GM19025 (cell line): ENCODE measurements around the gene ASCL4.
A peak's percentile ranks its signal among the peaks of the same experiment; 100 is the strongest.

Source experiments
- ATAC-seq: cut with Tn5 transposase; IDR thresholded peaks from one replicate; pipeline ENCODE4 v1.9.1; 2021; ENCODE audit warnings: mild to moderate bottlenecking, low read depth, moderate library complexity; ENCODE audit not compliant: unreplicated experiment

The ASCL4 gene

DNA sequence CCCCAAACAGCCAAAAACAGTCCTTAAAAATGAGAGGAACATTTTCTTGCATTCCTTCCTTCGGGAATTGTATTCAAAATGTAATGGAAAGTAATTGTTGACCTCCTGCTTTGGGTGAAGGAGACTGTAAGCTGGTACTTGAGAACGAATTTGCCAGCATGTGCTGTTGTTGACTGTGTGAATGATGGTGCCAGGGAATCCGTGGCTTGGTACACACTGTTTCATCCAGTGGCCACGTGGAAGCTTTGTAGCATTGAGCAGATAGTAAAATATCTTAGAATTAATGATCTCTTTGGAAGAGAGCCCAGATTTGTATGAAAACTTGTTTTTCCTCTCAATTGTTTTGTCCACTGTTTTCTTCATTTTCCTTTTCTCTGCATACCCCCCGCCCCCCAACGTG, 1.7 kb downstream of the ASCL4 start:
- no peak for ATAC-seq

- no peak for ATAC-seq
Observed at GRCh38 chr12:107778383-107779025, 4.0 kb downstream of the ASCL4 start.

DNA sequence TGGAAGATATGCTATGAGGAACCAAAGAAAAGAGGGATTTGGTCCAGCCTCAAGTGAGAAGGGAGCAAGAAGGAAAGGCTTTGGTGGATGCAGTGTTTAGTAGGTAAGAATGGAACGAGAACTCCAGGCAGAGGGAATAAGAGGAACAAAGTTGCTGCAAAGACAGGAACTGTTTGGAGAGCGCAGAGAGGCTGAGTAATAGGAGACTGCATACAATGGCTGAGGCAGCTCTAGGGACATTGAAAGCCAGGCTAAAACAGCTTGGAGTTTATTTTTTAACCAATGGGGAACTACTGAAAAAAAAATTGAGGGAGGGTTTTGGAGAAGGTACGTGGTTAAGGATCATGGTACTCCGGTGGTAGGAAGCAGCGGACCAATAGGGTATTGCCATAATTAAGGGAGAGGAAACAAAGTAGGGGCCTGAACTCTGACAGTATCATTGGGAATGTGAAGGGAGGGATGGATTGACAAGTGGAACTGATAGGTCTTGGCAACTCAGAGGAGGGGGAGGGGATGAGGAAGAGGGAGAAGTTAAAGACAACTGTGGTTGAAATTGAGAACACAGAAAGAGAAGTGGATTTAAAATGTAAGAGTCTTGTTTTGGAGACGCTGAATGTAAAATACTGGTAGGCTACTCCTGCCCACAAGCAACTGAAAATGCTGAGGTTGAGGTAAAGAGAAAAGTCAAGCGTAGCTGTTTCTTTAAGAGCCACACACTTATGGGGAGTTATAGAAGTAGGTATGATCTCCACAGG, 4.8 kb downstream of the ASCL4 start:
- ATAC-seq: no peak

DNA sequence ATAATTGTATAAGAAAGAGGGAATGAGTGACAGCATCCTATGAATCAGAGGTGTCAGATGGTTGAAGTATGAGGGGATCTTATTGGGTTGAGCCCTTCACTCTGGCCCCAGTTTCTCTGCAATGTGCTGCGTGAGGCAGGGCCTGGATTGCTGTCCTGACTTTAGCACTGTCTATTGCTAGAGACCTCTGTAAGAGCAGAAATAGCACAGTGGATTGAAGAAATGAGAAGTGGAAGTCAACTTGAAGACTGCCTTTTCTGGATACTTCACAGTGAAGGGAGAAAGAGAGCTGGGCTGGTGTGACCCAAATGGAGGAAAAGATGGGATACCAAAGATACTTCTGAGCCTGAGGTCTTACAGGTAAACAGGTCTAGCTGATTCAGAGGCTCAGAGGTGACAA, 5.8 kb downstream of the ASCL4 start:
- no peak for ATAC-seq

DNA sequence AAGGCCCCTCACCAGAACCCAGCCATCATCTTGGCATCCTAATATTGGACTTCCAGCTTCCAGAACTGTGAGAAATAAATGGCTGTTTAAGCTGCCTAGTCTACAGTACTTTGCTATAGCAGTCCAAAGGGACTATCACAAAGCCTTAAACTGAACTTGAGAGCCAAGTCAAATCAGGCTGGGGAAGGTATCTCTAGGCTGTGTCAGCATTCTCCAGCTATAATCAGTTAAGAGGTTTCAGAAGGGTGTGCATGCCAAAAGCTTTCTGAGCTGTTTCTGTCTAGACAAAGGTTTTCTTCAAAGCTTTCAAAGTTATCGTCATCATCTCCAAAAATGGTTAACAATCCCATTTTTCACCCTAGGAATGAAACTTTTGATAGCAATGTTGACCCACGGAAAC, 7.6 kb downstream of the ASCL4 start:
- no peak for ATAC-seq

GRCh38 chr12:107783406-107784376, 9.2 kb downstream of the ASCL4 start:
- ATAC-seq: peak; percentile 59

DNA sequence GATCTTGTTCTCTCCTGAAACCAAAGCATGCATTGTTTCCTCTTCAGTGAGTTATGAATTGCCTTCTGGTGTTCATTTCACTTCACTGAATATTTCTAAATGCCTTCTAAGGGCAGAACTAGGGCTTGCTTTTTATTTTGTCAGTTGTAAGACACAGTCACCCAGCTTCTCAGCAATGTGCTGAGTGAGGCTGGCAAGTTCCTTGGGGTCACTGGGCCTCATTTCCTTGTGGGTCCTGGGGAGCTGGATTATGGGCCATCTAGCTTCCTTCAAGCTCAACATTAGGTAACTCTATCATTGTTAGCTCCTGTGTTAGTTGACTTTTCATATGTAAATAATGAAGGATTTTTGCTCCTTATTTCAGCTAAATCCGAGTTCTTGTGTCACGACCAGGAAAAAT, 13.8 kb downstream of the ASCL4 start:
- no peak for ATAC-seq

- no peak for ATAC-seq
Observed at GRCh38 chr12:107788690-107789458, 14.4 kb downstream of the ASCL4 start.

DNA sequence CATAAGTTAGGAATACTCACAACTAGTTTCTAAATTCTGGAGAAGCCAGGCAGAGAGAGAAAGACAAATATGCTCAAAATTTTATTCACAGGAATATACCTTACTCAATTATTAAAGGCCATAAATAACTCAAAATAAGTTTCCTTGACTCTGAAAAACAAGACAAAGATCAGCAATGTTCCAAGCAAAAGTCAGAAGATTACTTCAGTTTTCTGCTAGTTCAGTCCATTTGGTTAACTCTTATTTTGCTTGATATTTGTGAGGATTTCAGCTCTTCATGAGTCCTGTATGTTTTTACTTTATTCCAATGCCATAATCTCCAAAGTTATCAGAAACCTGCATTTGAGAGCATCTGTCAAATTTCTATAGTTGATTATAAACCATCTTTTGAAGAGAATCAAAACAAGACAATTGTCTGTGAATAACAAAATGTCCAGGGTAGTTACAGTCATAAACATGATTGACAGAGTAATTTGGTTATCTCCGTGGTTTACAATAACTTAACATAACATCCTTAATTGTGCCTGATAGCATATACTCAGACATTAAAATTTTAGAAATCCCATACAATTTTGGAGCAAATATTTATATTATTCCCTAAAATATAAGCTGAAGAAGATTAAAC, 17.1 kb downstream of the ASCL4 start:
- no peak for ATAC-seq

DNA sequence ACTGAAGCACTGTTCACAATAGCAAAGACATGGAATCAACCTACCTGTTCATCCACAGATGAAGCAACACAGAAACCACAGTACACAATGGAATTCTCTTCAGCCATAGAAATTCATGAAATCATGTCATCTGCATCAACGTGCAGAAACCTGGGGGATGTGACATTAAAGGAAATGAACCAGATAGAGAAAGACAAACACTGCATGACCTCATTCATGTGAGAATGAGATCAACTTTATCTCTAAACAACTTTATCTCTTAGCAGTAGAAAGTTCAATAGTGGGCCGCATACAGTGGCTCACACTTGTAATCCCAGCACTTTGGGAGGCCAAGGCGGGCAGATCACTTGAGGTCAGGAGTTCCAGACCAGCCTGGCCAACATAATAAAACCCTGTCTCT, 19.9 kb downstream of the ASCL4 start:
- ATAC-seq: no peak

- no peak for ATAC-seq
Observed at GRCh38 chr12:107798580-107798979, 24.1 kb downstream of the ASCL4 start.

DNA sequence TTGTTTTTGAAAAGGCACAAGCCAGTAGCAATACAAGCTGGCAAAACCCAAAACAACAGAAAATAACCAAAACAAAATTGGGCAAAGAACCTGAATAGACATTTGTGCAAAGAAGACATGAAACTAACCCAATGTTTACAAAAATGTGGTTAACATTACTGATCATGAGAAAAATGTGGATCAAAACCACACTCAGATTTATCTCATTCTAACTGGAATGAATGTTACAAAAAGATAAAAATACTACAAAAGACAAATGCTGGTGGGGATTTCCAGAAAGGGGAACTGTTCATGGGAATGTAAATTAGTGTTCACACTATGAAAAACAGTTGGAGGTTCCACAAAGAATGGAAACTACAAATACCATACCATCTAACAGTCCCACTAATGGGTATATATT, 26.6 kb downstream of the ASCL4 start:
- no peak for ATAC-seq

DNA sequence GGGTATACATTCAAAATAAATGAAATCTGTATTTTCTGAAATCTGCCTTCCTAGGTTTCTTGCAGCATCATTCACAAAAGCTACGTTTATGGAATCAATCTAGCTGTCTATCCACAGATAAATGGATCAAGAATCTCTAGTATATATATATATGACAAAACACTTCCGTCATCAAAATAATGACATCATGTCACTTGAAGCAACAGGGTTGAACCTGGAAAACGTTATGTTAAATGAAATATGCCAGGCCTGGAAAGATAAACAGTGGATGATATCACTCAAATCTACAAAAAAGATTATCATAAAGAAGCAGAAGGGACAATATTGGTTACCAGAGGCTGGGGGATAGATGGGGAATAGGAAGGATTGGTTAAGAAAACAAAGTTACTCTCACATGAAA, 28.6 kb downstream of the ASCL4 start:
- ATAC-seq: no peak

DNA sequence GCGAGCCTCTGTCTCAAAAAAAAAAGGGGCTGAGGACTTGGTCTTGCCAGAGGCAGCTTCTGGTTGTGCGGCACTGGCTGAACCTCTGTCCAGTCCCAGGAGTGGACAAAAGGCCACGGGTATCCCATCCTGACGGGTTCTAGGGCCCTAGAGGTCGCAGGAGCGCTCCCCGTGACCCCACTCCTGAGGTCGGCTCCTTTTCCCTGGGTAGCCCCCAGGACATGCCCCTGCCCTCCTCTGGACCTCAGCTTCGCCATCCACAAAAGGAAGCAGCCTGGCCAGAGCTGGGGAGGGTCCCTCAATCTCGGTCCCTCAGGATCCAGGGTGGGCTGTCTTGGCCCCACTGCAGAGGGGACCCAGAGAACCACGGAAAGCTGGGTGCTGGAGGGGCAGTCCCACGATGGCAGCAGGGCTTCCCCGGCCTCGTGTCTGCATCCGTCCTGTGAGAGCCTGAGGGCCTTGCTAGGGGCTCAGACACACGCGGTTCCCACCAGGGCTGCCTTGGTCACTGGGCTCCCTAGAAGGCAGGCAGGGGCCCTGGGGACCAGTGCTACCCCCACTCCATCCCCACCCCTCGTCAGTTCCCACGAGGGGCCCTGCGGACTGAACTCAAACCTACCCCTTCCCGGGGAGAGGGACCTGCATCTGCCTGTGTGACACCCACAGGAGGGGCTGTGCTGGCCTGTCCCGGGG, 31.1 kb downstream of the ASCL4 start:
- ATAC-seq: no peak

DNA sequence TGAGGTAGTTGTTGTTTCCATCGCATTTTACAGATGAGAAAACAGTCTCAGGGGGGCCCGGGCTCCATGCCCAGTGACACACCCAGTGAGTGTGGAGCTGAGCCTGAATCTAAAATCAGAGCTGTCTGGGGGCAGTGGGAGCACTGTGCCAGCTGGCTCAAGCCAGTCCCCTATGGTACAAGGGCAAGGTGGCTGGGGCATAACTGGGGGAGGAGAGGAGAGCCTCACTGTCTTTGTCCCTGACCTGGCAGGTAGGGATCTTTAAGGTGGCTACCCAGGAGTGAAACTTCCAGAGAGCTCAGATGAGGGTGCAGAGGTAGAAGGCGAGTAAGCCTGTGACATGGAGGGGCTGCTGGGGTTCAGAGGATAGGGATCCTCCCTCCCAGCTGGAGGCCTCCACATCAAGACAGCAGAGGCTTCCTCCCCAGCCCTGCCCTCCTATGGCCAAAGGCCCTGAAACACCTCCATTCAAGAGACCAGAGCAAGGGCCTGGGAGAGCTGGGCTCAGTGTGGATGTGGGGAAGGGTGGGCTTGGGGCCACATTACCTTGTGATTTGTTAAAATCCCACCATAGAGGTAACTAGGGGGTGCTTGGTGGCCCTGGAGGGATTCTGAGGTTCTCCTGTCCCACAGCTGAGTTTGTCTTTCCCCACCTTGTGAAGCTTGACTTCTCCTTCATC, 33.1 kb downstream of the ASCL4 start:
- no peak for ATAC-seq

DNA sequence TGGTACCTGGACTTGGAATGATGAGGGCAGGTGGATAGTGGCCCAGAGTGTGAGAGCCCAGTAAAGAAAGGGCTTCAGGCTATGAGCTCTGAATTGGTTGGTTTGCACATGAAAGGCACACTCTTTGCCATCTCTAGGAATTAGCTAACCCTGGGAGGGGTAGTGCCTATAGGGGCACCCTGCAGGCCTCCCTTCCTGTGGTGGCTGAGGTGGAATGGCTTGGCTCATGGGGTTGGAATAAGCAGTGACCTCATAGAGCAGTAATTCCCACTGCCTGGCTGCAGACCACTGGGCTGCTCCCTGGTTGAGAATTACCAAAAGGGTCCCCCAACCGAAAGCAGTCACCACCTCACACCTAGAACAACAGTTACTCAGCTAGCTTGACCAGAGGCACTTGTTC, 42.7 kb downstream of the ASCL4 start:
- no peak for ATAC-seq

GRCh38 chr12:107818984-107819383, 44.5 kb downstream of the ASCL4 start:
- no peak for ATAC-seq

DNA sequence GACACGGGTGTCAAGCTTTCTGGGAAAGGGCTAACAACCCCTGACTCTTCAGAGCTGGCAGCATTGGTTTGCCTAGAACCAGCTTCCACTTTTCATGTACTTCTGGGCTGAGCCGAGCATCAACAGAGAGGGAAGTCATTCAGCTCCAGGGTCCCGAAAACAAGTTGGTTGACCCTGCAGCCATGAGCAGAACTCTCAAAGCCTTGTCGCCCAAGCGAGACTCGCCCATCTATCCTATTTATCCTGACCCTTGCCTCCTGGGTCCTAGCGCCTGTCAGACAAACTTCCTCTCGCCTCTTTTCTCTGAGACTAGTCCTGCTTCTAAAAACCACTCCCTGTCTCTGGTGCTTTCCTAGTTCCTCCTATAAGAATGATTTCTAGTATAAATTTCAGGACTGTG, 47.9 kb downstream of the ASCL4 start:
- no peak for ATAC-seq
